Left ventricle myocardium inferior (tissue), 1 donor: ENCODE data around the gene GFRA4. TPM values are rescaled to one million over a fixed set of nuclear protein-coding genes. Genes with fewer than 3 reads are reported as not detected.

Source experiments
- DNase-seq: peaks from one replicate; pipeline ENCODE4 v3.0.0-alpha.2; 2020
- H3K27ac ChIP-seq: fragments of 200-600 bp; replicated peaks from 2 replicates; pipeline ENCODE4 v1.8.0; 2021
- H3K27me3 ChIP-seq: fragments of 200-600 bp; 2 replicates; pipeline ENCODE4 v1.8.0; 2021; ENCODE audit warnings: low read depth
- H3K36me3 ChIP-seq: fragments of 200-600 bp; 2 replicates; pipeline ENCODE4 v1.8.0; 2021
- H3K4me1 ChIP-seq: fragments of 200-600 bp; 2 replicates; pipeline ENCODE4 v1.8.0; 2021
- H3K4me3 ChIP-seq: fragments of 200-600 bp; 2 replicates; pipeline ENCODE4 v1.8.0; 2021; ENCODE audit warnings: mild to moderate bottlenecking, moderate library complexity
- H3K9me3 ChIP-seq: fragments of 200-600 bp; replicated peaks from 2 replicates; pipeline ENCODE4 v1.8.0; 2021
- intact Hi-C: fragments of 100-400 bp; cut with micrococcal nuclease; formaldehyde crosslinking; loops from one replicate; pipeline ENCODE4 v1.11.0; 2022
- total RNA-seq: library from RNA; stranded (reverse); fragmentation: NEBNext Ultra II Directional; extraction: Animal tissue kit (Norgen Biotek cat#: 25700); gene quantifications from one replicate; pipeline ENCODE4 v1.2.1, GENCODE V29; 2021
- TF ChIP-seq, protein P1 (sequence below): fragments of 200-600 bp; IDR thresholded peaks from 2 replicates; pipeline ENCODE4 v1.8.0; 2021; ENCODE audit warnings: antibody characterized with exemption, mild to moderate bottlenecking, borderline replicate concordance
- donor health status: DM: no; HTN: yes; CAD: no; lungs with severe emphysema.

GFRA4 gene
- total RNA-seq, 1 donor from 2014 or later = not detected

DNA sequence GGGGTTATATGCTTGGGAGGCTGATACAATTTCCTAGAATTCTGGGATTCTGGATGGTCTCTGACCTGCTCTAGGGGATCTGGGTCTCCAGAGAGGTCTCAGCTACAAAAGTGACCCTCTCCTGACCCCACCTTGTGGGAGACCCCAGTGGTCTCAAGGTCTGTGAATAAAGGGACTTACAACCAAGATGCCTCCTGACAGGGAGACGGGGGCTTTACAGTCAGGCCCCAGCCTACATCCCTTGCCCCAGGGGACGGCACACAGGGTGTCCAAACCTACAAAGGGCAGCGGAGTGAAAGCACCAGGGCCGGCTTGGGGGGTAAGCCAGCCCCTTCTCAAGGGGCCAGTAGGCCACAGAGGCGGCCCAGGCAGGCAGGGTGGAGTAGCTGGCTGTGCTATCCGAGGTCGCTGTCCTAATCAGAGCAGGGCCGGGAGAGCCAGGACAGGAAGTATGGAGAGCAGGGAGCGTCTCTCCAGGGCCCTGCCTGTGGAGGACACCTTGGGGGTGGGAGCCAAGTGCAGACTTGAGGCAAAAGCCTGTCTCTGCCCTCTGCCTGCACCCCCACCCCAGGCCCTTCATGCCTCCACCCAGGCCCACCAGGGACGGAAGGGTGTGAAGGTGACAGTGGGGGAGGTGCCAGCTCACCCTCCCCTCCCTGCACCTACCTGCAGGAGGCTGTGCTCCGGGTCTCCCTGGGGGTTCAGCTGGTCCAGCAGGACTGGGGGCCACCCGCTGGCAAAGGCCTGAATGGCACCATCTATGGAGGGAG, 3.5 kb downstream of the GFRA4 start:
- H3K9me3 ChIP-seq = peaks cover 6% of the 10 kb centered on the region
- intact Hi-C loops = no loop called here
- DNase-seq = no peak
- H3K4me3 ChIP-seq = no peak overlapping the region
- peaks cover 67% of the 10 kb centered on the region for H3K27me3 ChIP-seq
- H3K27ac ChIP-seq = no peak overlapping the region
- no peaks in the 10 kb centered on the region for H3K36me3 ChIP-seq
- H3K4me1 ChIP-seq = peaks cover 9% of the 10 kb centered on the region
- TF ChIP-seq, protein P1, sequence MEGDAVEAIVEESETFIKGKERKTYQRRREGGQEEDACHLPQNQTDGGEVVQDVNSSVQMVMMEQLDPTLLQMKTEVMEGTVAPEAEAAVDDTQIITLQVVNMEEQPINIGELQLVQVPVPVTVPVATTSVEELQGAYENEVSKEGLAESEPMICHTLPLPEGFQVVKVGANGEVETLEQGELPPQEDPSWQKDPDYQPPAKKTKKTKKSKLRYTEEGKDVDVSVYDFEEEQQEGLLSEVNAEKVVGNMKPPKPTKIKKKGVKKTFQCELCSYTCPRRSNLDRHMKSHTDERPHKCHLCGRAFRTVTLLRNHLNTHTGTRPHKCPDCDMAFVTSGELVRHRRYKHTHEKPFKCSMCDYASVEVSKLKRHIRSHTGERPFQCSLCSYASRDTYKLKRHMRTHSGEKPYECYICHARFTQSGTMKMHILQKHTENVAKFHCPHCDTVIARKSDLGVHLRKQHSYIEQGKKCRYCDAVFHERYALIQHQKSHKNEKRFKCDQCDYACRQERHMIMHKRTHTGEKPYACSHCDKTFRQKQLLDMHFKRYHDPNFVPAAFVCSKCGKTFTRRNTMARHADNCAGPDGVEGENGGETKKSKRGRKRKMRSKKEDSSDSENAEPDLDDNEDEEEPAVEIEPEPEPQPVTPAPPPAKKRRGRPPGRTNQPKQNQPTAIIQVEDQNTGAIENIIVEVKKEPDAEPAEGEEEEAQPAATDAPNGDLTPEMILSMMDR = no peak

DNA sequence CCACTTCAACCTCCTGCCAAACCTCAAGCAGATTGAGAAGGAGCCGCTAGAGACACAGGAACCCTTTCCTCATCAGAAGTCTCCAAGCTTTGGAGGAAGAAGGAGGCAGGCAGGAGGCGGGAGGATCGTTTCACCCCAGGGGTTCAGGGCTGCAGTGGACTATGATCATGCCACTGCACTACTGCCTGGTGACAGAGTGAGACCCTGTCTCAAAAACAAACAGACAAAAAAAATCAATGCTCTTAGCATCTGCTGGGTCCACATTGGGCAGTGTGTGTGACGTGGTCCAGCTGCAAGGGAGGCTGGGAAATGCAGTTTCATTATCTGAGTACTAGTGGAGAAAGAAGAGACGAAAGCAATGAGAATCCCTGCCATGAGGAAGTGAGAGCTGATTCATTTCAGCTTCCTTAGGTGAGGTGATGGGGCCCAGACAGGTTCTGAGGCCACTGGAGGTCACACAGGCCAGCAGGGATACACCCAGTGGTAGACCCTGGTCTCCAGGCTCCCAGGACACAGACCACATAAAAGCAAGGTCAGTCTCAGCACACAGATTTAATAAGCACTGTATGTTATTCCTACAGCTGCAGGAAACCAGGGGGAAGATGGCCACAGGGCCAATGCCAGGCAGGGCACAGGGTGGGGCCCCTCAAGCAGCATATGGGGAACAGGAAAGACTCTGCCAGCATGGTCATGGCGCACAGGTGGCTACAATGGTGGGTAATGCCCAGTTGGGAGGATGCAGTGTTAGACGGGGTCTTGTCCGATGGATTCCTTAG, 4.3 kb downstream of the GFRA4 start:
- TF ChIP-seq, protein P1 = no peak
- DNase-seq = no peak
- peaks cover 9% of the 10 kb centered on the region for H3K4me1 ChIP-seq
- no peak overlapping the region for H3K4me3 ChIP-seq
- H3K9me3 ChIP-seq = peaks cover 6% of the 10 kb centered on the region
- H3K36me3 ChIP-seq = no peaks in the 10 kb centered on the region
- peaks cover 67% of the 10 kb centered on the region for H3K27me3 ChIP-seq
- intact Hi-C loops = no loop called here
- no peak overlapping the region for H3K27ac ChIP-seq

DNA sequence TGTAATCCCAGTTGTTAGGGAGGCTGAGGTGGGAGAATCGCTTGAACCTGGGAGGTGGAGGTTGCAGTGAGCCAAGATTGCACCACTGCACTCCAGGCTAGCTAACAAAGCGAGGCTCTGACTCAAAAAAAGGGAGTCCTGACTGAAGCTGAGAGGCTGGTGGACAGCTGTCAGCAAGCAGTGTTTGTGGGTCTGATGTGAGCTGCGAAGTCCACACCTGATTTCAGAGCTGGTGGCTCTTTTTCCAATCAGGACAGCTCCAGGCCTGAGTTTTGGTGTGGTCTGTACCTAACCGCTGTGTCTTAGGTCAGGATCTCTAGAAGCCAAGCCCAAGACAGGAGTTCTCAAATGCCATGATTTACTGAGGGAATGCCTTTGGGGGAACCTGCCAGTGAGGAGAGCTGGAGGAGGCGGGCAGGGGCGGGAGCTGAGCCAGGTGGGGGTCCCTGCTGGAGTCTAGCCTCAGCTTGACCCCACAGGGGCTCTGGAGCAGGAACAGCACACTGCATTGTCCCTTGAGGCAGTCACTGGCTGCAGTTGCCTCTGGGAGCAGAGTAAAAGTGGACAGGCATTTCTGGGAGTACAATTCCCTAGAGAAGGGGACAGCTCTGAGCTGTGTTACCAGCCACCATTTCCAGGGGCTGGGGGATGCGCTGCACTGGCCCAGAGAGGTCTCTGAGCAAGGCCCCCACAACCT, 5.0 kb downstream of the GFRA4 start:
- H3K27me3 ChIP-seq = peaks cover 60% of the 10 kb centered on the region
- H3K4me1 ChIP-seq = peaks cover 9% of the 10 kb centered on the region
- intact Hi-C loops = no loop called here
- DNase-seq = no peak
- TF ChIP-seq, protein P1 = no peak
- no peaks in the 10 kb centered on the region for H3K36me3 ChIP-seq
- H3K4me3 ChIP-seq = no peak overlapping the region
- H3K27ac ChIP-seq = no peak overlapping the region
- peaks cover 6% of the 10 kb centered on the region for H3K9me3 ChIP-seq

DNA sequence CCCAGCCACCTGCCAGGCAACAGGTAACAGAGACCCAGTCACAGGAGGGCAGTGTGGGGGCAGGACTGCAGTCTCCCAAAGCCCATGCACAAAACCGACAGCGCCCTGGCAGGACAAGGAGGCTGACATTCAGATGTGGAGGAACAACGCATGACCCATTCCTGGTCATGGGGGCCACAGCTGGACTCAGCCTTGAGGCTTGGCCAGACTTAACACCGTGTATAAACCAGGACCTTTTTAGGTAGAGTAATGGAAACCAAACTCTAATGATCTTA, 8.1 kb downstream of the GFRA4 start:
- H3K36me3 ChIP-seq = peaks cover 4% of the 10 kb centered on the region
- peaks cover 6% of the 10 kb centered on the region for H3K9me3 ChIP-seq
- no peak overlapping the region for H3K4me3 ChIP-seq
- DNase-seq = no peak
- H3K27ac ChIP-seq = no peak overlapping the region
- intact Hi-C loops = no loop called here
- peaks cover 30% of the 10 kb centered on the region for H3K27me3 ChIP-seq
- TF ChIP-seq, protein P1 = no peak
- no peaks in the 10 kb centered on the region for H3K4me1 ChIP-seq

DNA sequence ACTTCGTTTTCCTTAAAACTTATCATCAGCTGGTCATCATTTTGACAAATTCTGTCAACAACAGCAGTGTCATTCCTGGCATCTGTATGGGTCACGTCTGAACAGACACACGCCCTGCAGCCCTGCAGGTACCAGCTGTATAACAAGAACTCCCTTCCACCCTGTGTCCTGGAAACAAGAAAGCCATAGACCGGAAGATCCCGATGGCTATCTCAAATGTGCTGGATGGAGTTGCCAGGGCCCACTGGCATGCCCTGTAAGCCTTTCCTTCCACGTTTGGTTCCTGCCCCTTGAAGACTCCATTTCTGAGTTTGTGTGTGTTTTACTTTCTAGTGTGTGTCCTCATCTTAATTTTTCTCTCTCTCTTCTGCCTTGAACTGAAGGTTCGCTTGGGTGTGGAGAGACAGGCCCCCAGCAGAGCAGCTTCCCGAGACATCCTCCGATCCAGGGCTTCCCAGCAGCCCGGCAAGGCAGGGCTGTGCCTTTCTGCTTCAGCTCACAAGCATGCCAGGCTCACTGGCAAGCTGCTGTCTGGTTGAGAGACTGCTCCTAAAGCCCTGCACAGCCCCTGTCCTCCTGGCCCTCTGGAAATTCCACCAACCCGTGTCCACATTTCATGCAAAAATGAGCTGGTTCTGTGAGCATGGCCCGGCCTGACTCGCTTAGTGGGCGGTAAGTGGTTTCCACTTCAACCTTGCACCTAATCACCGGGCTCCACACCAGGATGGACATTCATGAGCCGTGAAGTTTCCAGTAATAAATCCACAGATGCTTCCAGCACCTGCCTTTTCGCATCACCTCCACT, 8.7 kb downstream of the GFRA4 start:
- intact Hi-C loops = no loop called here
- DNase-seq = no peak
- Histone ChIP-seq H3K36me3 (peaks cover 10% of the 10 kb centered on the region), H3K4me3 (no peak overlapping the region), H3K9me3 (peaks cover 6% of the 10 kb centered on the region), H3K4me1 (no peaks in the 10 kb centered on the region), H3K27me3 (peaks cover 24% of the 10 kb centered on the region), H3K27ac (no peak overlapping the region)
- TF ChIP-seq, protein P1 = no peak
